HepG2 (cell line): ENCODE data around the gene NYAP1. TPM values are rescaled to one million over a fixed set of nuclear protein-coding genes. Genes with fewer than 3 reads are reported as not detected.
A peak's percentile ranks its signal among the peaks of the same experiment; 100 is the strongest.
"Not testable (repeated sequence)": the region's sequence is repeated elsewhere in the genome, so short reads cannot be mapped to it uniquely, and the experiment has no call there.

Source experiments
- ATAC-seq: fragments of 200-7000 bp; cut with Tn5 transposase; 3 replicates; pipeline ENCODE4 v1.9.1; 2020; ENCODE audit warnings: mild to moderate bottlenecking, moderate library complexity
- BruUV-seq: library from RNA; stranded (reverse); fragments of 400-500 nt; replicated peaks from 2 replicates; lab custom pipeline; 2021; lab: Mats Ljungman, UMichigan
- CTCF ChIA-PET: fragments of 300-600 bp; formaldehyde crosslinking; extraction: SDS; loops from one replicate; lab custom pipeline; 2021; ENCODE audit warnings: low total read pairs, inconsistent platforms, low intra/inter-chr PET ratio; lab: Yijun Ruan, JAX
- POLR2A ChIA-PET: fragments of 350-600 bp; sonication (Branson Sonifier 250); formaldehyde crosslinking; loops from one replicate; lab custom pipeline; 2020; ENCODE audit warnings: antibody characterized with exemption, inconsistent platforms; lab: Yijun Ruan, JAX
- DNase-seq: peaks from one replicate; pipeline ENCODE4 v3.0.0-alpha.2; 2015; ENCODE audit warnings: low spot score
- FAIRE-seq: peaks from 3 replicates; lab custom pipeline; 2011; peaks lifted over from hg19 to GRCh38; lab: Jason Lieb, UNC
- H2AFZ ChIP-seq: one replicate; pipeline ENCODE4 v1.6.1; 2011; ENCODE audit warnings: low read length, inconsistent platforms
- H3K27ac ChIP-seq: fragments of 300-600 bp; 3 replicates; pipeline ENCODE4 v1.8.0; 2011; ENCODE audit warnings: mixed run types, mild to moderate bottlenecking, mixed read lengths, low read length, inconsistent platforms; ENCODE audit not compliant: insufficient read depth; ENCODE audit errors: extremely low read length
- H3K27me3 ChIP-seq, 2 experiments: fragments of 200-600 bp in 1 of 2; 2 replicates in 1 of 2; 3 replicates in 1 of 2; pipeline versions ENCODE4 v1.6.0 to v1.8.0; 2011; ENCODE audit warnings: low read length in 2 of 2, mild to moderate bottlenecking in 2 of 2, moderate library complexity in 2 of 2, inconsistent platforms in 1 of 2; ENCODE audit not compliant: insufficient read depth in 2 of 2, control insufficient read depth in 1 of 2
- H3K36me3 ChIP-seq, 2 experiments: fragments of 200-600 bp in 1 of 2; replicated peaks in 1 of 2; 2 replicates in 1 of 2; 3 replicates in 1 of 2; pipeline versions ENCODE4 v1.5.1 to v1.8.0; 2011; ENCODE audit warnings: low read length in 2 of 2, inconsistent platforms in 1 of 2; ENCODE audit not compliant: insufficient read depth in 2 of 2, control insufficient read depth in 1 of 2
- H3K4me1 ChIP-seq: 2 replicates; pipeline ENCODE4 v1.5.1; 2012; ENCODE audit warnings: low read length, inconsistent platforms; ENCODE audit not compliant: insufficient read depth
- H3K4me2 ChIP-seq: 2 replicates; pipeline ENCODE4 v1.6.0; 2011; ENCODE audit warnings: low read depth, low read length, inconsistent platforms
- H3K4me3 ChIP-seq, 3 experiments: fragments of 200-600 bp in 1 of 3; sonication (generic), shearing (Covaris generic) in 1 of 3; replicated peaks in 1 of 3; 2 replicates each; pipeline ENCODE4 v1.5.1; 2011 to 2016; ENCODE audit warnings: low read length in 3 of 3, inconsistent platforms in 2 of 3, low read depth in 2 of 3, mild to moderate bottlenecking in 2 of 3, control low read depth in 1 of 3, mixed read lengths in 1 of 3; ENCODE audit not compliant: insufficient read depth in 1 of 3
- H3K79me2 ChIP-seq: one replicate; pipeline ENCODE4 v1.6.1; 2011; ENCODE audit warnings: low read length, inconsistent platforms; ENCODE audit not compliant: insufficient read depth
- H3K9ac ChIP-seq: 2 replicates; pipeline ENCODE4 v1.6.0; 2011; ENCODE audit warnings: mild to moderate bottlenecking, low read depth, low read length, inconsistent platforms; ENCODE audit not compliant: insufficient read depth
- H3K9me3 ChIP-seq: 2 replicates; pipeline ENCODE4 v1.5.1; 2012; ENCODE audit warnings: mild to moderate bottlenecking, low read length
- H4K20me1 ChIP-seq: 2 replicates; pipeline ENCODE4 v1.6.0; 2011; ENCODE audit warnings: inconsistent platforms, mild to moderate bottlenecking, low read length, moderate library complexity; ENCODE audit not compliant: insufficient read depth
- DBP ChIP-seq: sonication (generic); formaldehyde crosslinking; IDR thresholded peaks from 2 replicates; pipeline ENCODE4 v1.4.0; 2020; ENCODE audit warnings: missing genetic modification reagents; ENCODE audit errors: not compliant biosample characterization
- HINFP ChIP-seq: sonication (generic); formaldehyde crosslinking; IDR thresholded peaks from 2 replicates; pipeline ENCODE4 v1.4.0; 2020; ENCODE audit warnings: low read depth, mild to moderate bottlenecking, missing genetic modification reagents
- MIER2 ChIP-seq: IDR thresholded peaks from 2 replicates; pipeline ENCODE4 v1.6.1; 2016; ENCODE audit warnings: missing biosample characterization, missing genetic modification reagents
- ZBTB1 ChIP-seq: sonication (generic); formaldehyde crosslinking; IDR thresholded peaks from 2 replicates; pipeline ENCODE4 v1.4.0; 2020; ENCODE audit warnings: missing genetic modification reagents, borderline replicate concordance
- ZBTB34 ChIP-seq: sonication (generic); formaldehyde crosslinking; IDR thresholded peaks from 2 replicates; pipeline ENCODE4 v1.8.0; 2022; ENCODE audit warnings: mild to moderate bottlenecking, missing genetic modification reagents
- ZNF496 ChIP-seq: sonication (generic); formaldehyde crosslinking; IDR thresholded peaks from 2 replicates; pipeline ENCODE4 v1.8.1; 2023; ENCODE audit warnings: mild to moderate bottlenecking, moderate library complexity, missing genetic modification reagents; ENCODE audit not compliant: insufficient replicate concordance
- ZNF501 ChIP-seq: sonication (generic); formaldehyde crosslinking; IDR thresholded peaks from 2 replicates; pipeline ENCODE4 v1.5.1; 2020; ENCODE audit warnings: mild to moderate bottlenecking, moderate library complexity, missing genetic modification reagents
- ZNF552 ChIP-seq: sonication (generic); formaldehyde crosslinking; IDR thresholded peaks from 2 replicates; pipeline ENCODE4 v1.9.0; 2022; ENCODE audit warnings: missing genetic modification reagents, mild to moderate bottlenecking, borderline replicate concordance
- ZNF558 ChIP-seq: sonication (generic); formaldehyde crosslinking; IDR thresholded peaks from 2 replicates; pipeline ENCODE4 v1.9.0; 2022; ENCODE audit warnings: mild to moderate bottlenecking, missing genetic modification reagents, borderline replicate concordance
- ZNF562 ChIP-seq: sonication (generic); formaldehyde crosslinking; IDR thresholded peaks from 2 replicates; pipeline ENCODE4 v1.8.0; 2022; ENCODE audit warnings: missing genetic modification reagents, borderline replicate concordance
- ZNF567 ChIP-seq: sonication (generic); formaldehyde crosslinking; IDR thresholded peaks from 2 replicates; pipeline ENCODE4 v1.8.1; 2023; ENCODE audit warnings: mild to moderate bottlenecking, missing genetic modification reagents, borderline replicate concordance
- WGBS: methylation state at CpG from one replicate; pipeline ENCODE4 v1.1.6; 2017; ENCODE audit warnings: low lambda C conversion rate; 5-methylcytosine and 5-hydroxymethylcytosine counted together
- in situ Hi-C: cut with HindIII; loops from 2 replicates; pipeline ENCODE4 v1.10.0; 2017; ENCODE audit warnings: low pct_unique_long_range_greater_than_20kb; ENCODE audit not compliant: extremely low pct_ligation_motif_present
- intact Hi-C: fragments of 100-400 bp; cut with micrococcal nuclease; formaldehyde crosslinking; loops from one replicate; pipeline ENCODE4 v1.10.0; 2022; ENCODE audit not compliant: unreplicated experiment
- polyA plus RNA-seq, 8 experiments: library from polyadenylated mRNA; depleted of rRNA in 3 of 8; stranded (reverse) in 7 of 8; unstranded in 1 of 8; fragments of >200 nt; fragmentation: Illumina TruSeq in 4 of 8; extraction: Trizol in 4 of 8; gene quantifications; 2 replicates each; pipeline versions ENCODE4 v1.2.1 to v1.2.3, GENCODE V29; 2011 to 2016; ENCODE audit warnings: low read depth in 4 of 8, missing spikeins in 1 of 8, mixed read lengths in 1 of 8; ENCODE audit not compliant: insufficient read depth in 1 of 8
- total RNA-seq, 5 experiments: library from RNA; depleted of rRNA; stranded (reverse); fragments of >200 nt; fragmentation: Illumina TruSeq; extraction: Trizol; gene quantifications; 2 replicates each; pipeline ENCODE4 v1.2.3, GENCODE V29; 2016; ENCODE audit warnings: low read depth in 1 of 5

NYAP1 gene
- total and polyA plus RNA-seq, 2 of the 13 experiments (the other 11 are each of a cell fraction or from before 2014, with no cell fraction given): 0.15 to 0.46 TPM

GRCh38 chr7:100439244-100439643 is 44.5 kb upstream of the NYAP1 start:
- ATAC-seq, in situ Hi-C loops, H3K4me2 ChIP-seq, BruUV-seq, intact Hi-C loops, CTCF ChIA-PET, H3K36me3 ChIP-seq, H3K4me3 ChIP-seq, H3K9me3 ChIP-seq, H3K9ac ChIP-seq, H2AFZ ChIP-seq, H3K27me3 ChIP-seq, H4K20me1 ChIP-seq, FAIRE-seq, DNase-seq: not testable (repeated sequence)
- peaks cover 51% of the 10 kb centered on the region for H3K4me1 ChIP-seq
- peaks cover 14% of the 10 kb centered on the region for H3K79me2 ChIP-seq
- TF ChIP-seq ZNF501 (CRISPR knock-in tag): 0 out of 2 replicates have a peak, but pooled peaks have one; percentile 8
- 96% methylated on average over 7 of the region's 7 CpGs for WGBS
- POLR2A ChIA-PET: interaction anchor here (1.7 to 6.0 kb wide), 2 partner anchors 8 to 10 kb away, joined by 6 to 42 read pairs; partner anchors contain the start of genes MEPCE and ZCWPW1
- H3K27ac ChIP-seq: peak overlapping the region; percentile 71

- H3K27ac ChIP-seq: no peak overlapping the region
- H3K4me2 ChIP-seq: no peak overlapping the region
- intact Hi-C loops: no loop called here
- no peak overlapping the region for H2AFZ ChIP-seq
- no peaks in the 10 kb centered on the region for H3K36me3 ChIP-seq
- ChIA-PET CTCF (no interaction called here), POLR2A (interaction anchor here (1.1 to 6.6 kb wide), 4 partner anchors 12 to 231 kb away, joined by 3 to 199 read pairs (median 22); partner anchors contain the start of genes FBXO24, GNB2, LRCH4 and MEPCE)
- ATAC-seq (no peak), FAIRE-seq (no peak), DNase-seq (no peak)
- H3K9ac ChIP-seq: no peak overlapping the region
- in situ Hi-C loops: no loop called here
- no peaks in the 10 kb centered on the region for H4K20me1 ChIP-seq
- H3K4me1 ChIP-seq: peaks cover 60% of the 10 kb centered on the region
- no peaks in the 10 kb centered on the region for H3K79me2 ChIP-seq
- 92% methylated on average over 11 of the region's 11 CpGs for WGBS
- no peaks in the 10 kb centered on the region for H3K27me3 ChIP-seq
- H3K4me3 ChIP-seq: no peak overlapping the region
- BruUV-seq: no TSS peak
- H3K9me3 ChIP-seq: no peaks in the 10 kb centered on the region
- TF ChIP-seq ZNF562 (CRISPR knock-in tag) (no peak), ZNF496 (CRISPR knock-in tag) (no peak), DBP (CRISPR knock-in tag) (no peak), ZBTB34 (CRISPR knock-in tag) (no peak), ZNF558 (CRISPR knock-in tag) (no peak), MIER2 (CRISPR knock-in tag) (no peak), ZBTB1 (CRISPR knock-in tag) (no peak), ZNF552 (CRISPR knock-in tag) (no peak), HINFP (no peak), ZNF567 (no peak)
Observed at GRCh38 chr7:100441641-100442535, 41.8 kb upstream of the NYAP1 start.
